Tibial nerve (tissue), 3 donors: Measurements from ENCODE around the gene ISG20.
A peak's percentile ranks its signal among the peaks of the same experiment; 100 is the strongest.

ENCODE experiments used
- POLR2A ChIP-seq, 2 donors: fragments of 450-650 bp; IDR thresholded peaks; one replicate each; pipeline ENCODE4 v1.6.1; 2017; ENCODE audit warnings: antibody characterized with exemption in 2 of 2, mild to moderate bottlenecking in 2 of 2, moderate library complexity in 2 of 2
- TF ChIP-seq, protein P1 (sequence below), 5 experiments: fragments of 200-600 bp in 3 of 5; fragments of 450-650 bp in 2 of 5; sonication (generic) in 3 of 5; IDR thresholded peaks; one replicate each; pipeline ENCODE4 v1.5.1; 2016 to 2019; ENCODE audit warnings: antibody characterized with exemption in 5 of 5, mild to moderate bottlenecking in 3 of 5, moderate library complexity in 2 of 5

DNA sequence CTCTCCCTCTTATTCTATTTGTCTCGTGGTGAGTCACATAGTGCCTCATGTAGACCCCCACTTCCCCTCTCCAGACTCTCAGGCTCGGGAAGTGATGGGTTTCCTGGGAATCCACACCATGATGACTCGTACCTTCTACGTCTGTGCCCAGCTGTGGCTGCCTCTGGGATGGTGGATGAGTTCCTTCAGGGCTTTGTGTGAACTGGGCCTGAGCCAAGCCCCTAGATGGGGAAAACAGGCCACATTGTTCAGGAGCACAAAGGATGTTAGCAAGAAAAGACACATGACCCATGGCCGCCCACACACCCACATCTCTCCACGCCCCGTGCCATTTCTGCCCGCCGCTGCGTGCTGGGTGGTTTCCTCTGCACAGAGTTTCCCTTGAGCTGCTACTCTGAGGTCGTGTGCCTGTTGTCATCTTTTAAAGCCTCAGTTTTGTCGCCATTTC, 10.5 kb downstream of the ISG20 start:
- peak; percentile 16 to 44 for TF ChIP-seq POLR2A (IDR thresholded peaks at IDR 0.05)
- TF ChIP-seq, protein P1, sequence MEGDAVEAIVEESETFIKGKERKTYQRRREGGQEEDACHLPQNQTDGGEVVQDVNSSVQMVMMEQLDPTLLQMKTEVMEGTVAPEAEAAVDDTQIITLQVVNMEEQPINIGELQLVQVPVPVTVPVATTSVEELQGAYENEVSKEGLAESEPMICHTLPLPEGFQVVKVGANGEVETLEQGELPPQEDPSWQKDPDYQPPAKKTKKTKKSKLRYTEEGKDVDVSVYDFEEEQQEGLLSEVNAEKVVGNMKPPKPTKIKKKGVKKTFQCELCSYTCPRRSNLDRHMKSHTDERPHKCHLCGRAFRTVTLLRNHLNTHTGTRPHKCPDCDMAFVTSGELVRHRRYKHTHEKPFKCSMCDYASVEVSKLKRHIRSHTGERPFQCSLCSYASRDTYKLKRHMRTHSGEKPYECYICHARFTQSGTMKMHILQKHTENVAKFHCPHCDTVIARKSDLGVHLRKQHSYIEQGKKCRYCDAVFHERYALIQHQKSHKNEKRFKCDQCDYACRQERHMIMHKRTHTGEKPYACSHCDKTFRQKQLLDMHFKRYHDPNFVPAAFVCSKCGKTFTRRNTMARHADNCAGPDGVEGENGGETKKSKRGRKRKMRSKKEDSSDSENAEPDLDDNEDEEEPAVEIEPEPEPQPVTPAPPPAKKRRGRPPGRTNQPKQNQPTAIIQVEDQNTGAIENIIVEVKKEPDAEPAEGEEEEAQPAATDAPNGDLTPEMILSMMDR (IDR thresholded peaks at IDR 0.05): no peak
